Cardiac muscle cell (in vitro differentiated cells and primary cell): Measurements from ENCODE around the gene ERBB2. TPM values are rescaled to one million over a fixed set of nuclear protein-coding genes. Genes with fewer than 3 reads are reported as not detected.

Source experiments
- DNase-seq, 2 donors: peaks; one replicate each; pipeline versions ENCODE4 v3.0.0 to v3.0.0-alpha.2; 2010 to 2017; ENCODE audit warnings: low read depth in 1 of 2, low spot score in 1 of 2
- H3K27ac ChIP-seq: fragments of 200-600 bp; sonication (generic); 2 replicates; pipeline ENCODE4 v1.5.1; 2016
- H3K27me3 ChIP-seq: fragments of 200-600 bp; sonication (generic); 2 replicates; pipeline ENCODE4 v1.6.0; 2016; ENCODE audit warnings: control low read depth
- H3K36me3 ChIP-seq: fragments of 200-600 bp; sonication (generic); 2 replicates; pipeline ENCODE4 v1.5.1; 2016; ENCODE audit warnings: control low read depth
- H3K4me1 ChIP-seq: fragments of 200-600 bp; sonication (generic); 2 replicates; pipeline ENCODE4 v1.8.1; 2017; ENCODE audit warnings: low read depth, mild to moderate bottlenecking, mixed run types
- H3K4me3 ChIP-seq: fragments of 200-600 bp; sonication (generic); 2 replicates; pipeline ENCODE4 v1.5.1; 2016; ENCODE audit warnings: mild to moderate bottlenecking
- H3K9me3 ChIP-seq: fragments of 200-600 bp; sonication (generic); 2 replicates; pipeline ENCODE4 v1.5.1; 2017; ENCODE audit warnings: low read depth, mild to moderate bottlenecking, control low read depth
- CTCF ChIP-seq: IDR thresholded peaks from 2 replicates; pipeline ENCODE4 v1.5.1; 2012; ENCODE audit warnings: low read depth, mild to moderate bottlenecking, low read length
- polyA plus RNA-seq: library from polyadenylated mRNA; unstranded; fragments of >200 nt; fragmentation: Nextera tagmentation; extraction: Ambion mirVana; gene quantifications from 2 replicates; pipeline ENCODE4 v1.2.1, GENCODE V29; 2016
- total RNA-seq: library from RNA; depleted of rRNA; stranded (reverse); fragments of >200 nt; gene quantifications from 2 replicates; pipeline ENCODE4 v1.2.3, GENCODE V29; 2016

ERBB2 gene
- total and polyA plus RNA-seq, 2 experiments from 2014 or later = 194 to 310 TPM

- TF ChIP-seq CTCF = peak; percentile 89
- DNase-seq = peak; percentile 58 to 70
- peak overlapping the region; percentile 91 for H3K27ac ChIP-seq
- no peak overlapping the region for H3K4me3 ChIP-seq
- H3K4me1 ChIP-seq = peaks cover 16% of the 10 kb centered on the region
- H3K27me3 ChIP-seq = no peaks in the 10 kb centered on the region
- H3K36me3 ChIP-seq = peaks cover 2% of the 10 kb centered on the region
- no peaks in the 10 kb centered on the region for H3K9me3 ChIP-seq
Observed at GRCh38 chr17:39653662-39654331, 46.1 kb upstream of the ERBB2 start.

- H3K4me3 ChIP-seq = no peak overlapping the region
- H3K9me3 ChIP-seq = no peaks in the 10 kb centered on the region
- H3K27me3 ChIP-seq = no peaks in the 10 kb centered on the region
- peaks cover 5% of the 10 kb centered on the region for H3K36me3 ChIP-seq
- H3K27ac ChIP-seq = no peak overlapping the region
- TF ChIP-seq CTCF = no peak
- no peak for DNase-seq
- H3K4me1 ChIP-seq = peaks cover 16% of the 10 kb centered on the region
Observed at GRCh38 chr17:39655105-39655504, 44.8 kb upstream of the ERBB2 start.

GRCh38 chr17:39658346-39658745 is 41.5 kb upstream of the ERBB2 start:
- peaks cover 11% of the 10 kb centered on the region for H3K36me3 ChIP-seq
- TF ChIP-seq CTCF = no peak
- no peaks in the 10 kb centered on the region for H3K27me3 ChIP-seq
- DNase-seq = no peak
- H3K4me3 ChIP-seq = no peak overlapping the region
- H3K4me1 ChIP-seq = peaks cover 7% of the 10 kb centered on the region
- no peaks in the 10 kb centered on the region for H3K9me3 ChIP-seq
- no peak overlapping the region for H3K27ac ChIP-seq

- H3K36me3 ChIP-seq = peaks cover 11% of the 10 kb centered on the region
- no peak for TF ChIP-seq CTCF
- H3K4me3 ChIP-seq = no peak overlapping the region
- H3K4me1 ChIP-seq = peaks cover 6% of the 10 kb centered on the region
- DNase-seq = no peak
- H3K27me3 ChIP-seq = no peaks in the 10 kb centered on the region
- no peak overlapping the region for H3K27ac ChIP-seq
- H3K9me3 ChIP-seq = no peaks in the 10 kb centered on the region
Observed at GRCh38 chr17:39658760-39659159, 41.1 kb upstream of the ERBB2 start.

GRCh38 chr17:39659279-39660010 is 40.4 kb upstream of the ERBB2 start:
- no peaks in the 10 kb centered on the region for H3K9me3 ChIP-seq
- no peak for TF ChIP-seq CTCF
- peaks cover 11% of the 10 kb centered on the region for H3K36me3 ChIP-seq
- H3K27ac ChIP-seq = no peak overlapping the region
- DNase-seq = no peak
- no peaks in the 10 kb centered on the region for H3K27me3 ChIP-seq
- H3K4me1 ChIP-seq = peaks cover 13% of the 10 kb centered on the region
- no peak overlapping the region for H3K4me3 ChIP-seq
